Mononuclear cell (primary cell): ENCODE data around the gene TIPIN. TPM values are rescaled to one million over a fixed set of nuclear protein-coding genes. Genes with fewer than 3 reads are reported as not detected.
"Not testable (repeated sequence)": the region's sequence is repeated elsewhere in the genome, so short reads cannot be mapped to it uniquely, and the experiment has no call there.

ENCODE experiments used
- H3K27me3 ChIP-seq: 2 replicates; pipeline ENCODE4 v1.6.0; 2011; ENCODE audit warnings: low read length, control low read depth; ENCODE audit not compliant: insufficient read depth
- H3K4me1 ChIP-seq: 2 replicates; pipeline ENCODE4 v1.5.1; 2011; ENCODE audit warnings: mild to moderate bottlenecking, low read length, control low read depth; ENCODE audit not compliant: insufficient read depth
- H3K4me3 ChIP-seq: 2 replicates; pipeline ENCODE4 v1.5.1; 2011; ENCODE audit warnings: mild to moderate bottlenecking, low read length, moderate library complexity
- H3K9me3 ChIP-seq: 2 replicates; pipeline ENCODE4 v1.5.1; 2011; ENCODE audit warnings: low read depth, mild to moderate bottlenecking, control low read depth, low read length
- total RNA-seq: library from RNA; depleted of rRNA; stranded (reverse); fragments of >200 nt; gene quantifications from one replicate; pipeline ENCODE4 v1.2.3, GENCODE V29; 2012

Gene TIPIN, protein sequence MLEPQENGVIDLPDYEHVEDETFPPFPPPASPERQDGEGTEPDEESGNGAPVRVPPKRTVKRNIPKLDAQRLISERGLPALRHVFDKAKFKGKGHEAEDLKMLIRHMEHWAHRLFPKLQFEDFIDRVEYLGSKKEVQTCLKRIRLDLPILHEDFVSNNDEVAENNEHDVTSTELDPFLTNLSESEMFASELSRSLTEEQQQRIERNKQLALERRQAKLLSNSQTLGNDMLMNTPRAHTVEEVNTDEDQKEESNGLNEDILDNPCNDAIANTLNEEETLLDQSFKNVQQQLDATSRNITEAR
- 5.5 TPM for total RNA-seq

DNA sequence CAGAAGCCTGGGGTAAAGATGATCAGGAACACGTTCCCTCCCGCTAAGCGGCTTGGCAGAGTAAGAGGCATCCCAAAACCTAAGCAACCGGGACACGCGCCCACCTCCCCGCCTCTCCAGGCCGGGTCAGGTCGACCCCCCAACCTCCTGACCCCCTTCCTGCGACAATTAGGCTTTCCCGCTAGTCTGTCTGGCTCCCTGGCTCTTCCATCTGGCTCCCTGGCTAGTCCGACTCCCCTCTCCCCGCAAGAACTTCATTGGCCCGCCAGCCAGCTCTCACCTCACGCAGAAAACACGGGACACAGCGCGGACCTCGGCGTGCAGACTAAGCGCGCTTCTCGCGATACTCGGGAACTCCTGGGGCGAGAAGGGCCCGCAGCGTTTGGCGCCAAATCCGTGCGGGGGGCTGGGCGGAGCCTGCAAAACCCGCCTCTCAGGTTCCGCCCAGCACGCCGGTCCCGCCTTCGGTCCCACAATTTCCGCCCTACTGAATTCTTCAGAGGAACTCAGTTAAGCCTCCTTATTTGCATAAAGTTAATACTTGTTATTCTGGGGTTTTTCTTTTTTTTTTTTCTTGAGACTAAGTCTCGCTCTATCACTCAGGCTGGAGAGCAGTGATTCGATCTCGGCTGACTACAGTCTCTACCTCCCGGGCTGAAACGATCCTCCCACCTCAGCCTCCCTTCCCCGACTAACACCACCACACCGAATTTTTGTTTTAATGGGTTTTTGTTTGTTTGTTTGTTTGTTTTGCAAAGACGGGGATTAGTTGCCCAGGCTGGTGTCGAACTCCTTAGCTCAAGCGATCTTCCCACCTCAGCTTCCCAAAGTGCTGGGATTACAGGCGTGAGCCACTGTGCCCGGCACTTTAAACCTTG, at the start of gene TIPIN:
TSS of gene TIPIN (minus strand) at position 327 of the 878 bp plus-strand sequence. CDS start 3,738 bp downstream, outside the sequence.
- Histone ChIP-seq H3K4me3 (peak within 1 kb of the TSS; percentile 79), H3K9me3 (no peaks in the 10 kb centered on the region), H3K27me3 (no peaks in the 10 kb centered on the region), H3K4me1 (peaks cover 19% of the 10 kb centered on the region)

DNA sequence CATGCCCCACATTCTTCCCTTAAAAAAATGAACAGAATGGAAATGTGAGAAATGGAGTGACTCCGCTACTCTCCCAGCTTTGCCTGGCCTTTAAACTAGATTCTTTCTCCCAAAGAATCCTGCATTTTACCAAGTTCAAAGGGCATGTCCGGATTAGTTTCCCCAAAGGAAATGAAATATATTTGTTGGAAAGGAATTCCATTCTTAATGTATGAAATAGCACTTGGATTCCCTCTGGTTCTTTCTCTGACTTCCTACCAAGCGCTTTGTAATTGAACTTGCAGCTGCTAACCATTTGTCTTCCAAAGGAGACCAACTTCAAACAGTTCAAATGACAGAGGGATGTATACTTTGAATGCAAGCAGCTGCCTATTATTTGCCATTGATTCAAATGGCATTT, 49.1 kb upstream of the TIPIN start:
- Histone ChIP-seq H3K9me3 (no peaks in the 10 kb centered on the region), H3K27me3 (no peaks in the 10 kb centered on the region), H3K4me1 (peaks cover 68% of the 10 kb centered on the region), H3K4me3 (no peak overlapping the region)

DNA sequence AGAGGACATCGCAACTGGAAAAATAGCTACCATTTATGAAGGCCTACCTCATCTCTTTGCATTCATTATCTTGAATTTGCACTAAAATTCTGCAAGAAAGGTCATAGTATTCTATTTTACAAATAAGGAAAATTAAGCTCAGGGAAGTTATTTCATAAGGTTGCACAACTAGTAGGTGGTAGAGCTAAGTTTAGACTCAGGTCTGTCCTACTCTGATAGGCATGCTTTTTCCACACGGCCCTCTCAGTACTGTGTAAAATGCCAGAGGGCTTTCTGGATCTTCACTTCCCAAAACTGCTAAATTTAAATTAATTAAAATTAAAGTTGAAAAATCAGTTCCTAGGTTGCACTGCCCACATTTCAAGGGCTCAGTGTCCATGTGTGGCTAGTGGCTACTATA, 48.5 kb upstream of the TIPIN start:
- Histone ChIP-seq H3K4me1 (peaks cover 68% of the 10 kb centered on the region), H3K4me3 (no peak overlapping the region), H3K9me3 (no peaks in the 10 kb centered on the region), H3K27me3 (no peaks in the 10 kb centered on the region)

DNA sequence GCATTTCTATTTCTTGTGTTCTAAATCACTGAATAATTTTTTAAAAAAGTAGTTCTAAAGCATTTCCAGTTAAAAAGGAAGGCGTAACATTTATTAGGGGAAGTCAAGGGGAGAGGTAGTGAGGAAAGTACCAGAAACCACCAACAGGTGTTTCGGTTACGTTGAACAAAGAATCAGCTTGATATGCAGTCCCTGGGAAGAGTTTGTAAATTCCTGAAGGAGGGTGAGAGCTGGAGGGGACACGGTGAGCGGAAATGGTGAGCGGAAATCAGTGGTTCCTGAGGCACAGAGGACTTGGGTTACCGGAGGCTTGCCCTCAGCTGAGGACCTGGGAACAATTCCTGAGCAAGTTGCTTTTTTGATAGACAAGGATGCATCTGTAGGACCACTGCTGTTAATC, 48.0 kb upstream of the TIPIN start:
- H3K4me1 ChIP-seq: peaks cover 63% of the 10 kb centered on the region
- no peaks in the 10 kb centered on the region for H3K9me3 ChIP-seq
- H3K4me3 ChIP-seq: no peak overlapping the region

DNA sequence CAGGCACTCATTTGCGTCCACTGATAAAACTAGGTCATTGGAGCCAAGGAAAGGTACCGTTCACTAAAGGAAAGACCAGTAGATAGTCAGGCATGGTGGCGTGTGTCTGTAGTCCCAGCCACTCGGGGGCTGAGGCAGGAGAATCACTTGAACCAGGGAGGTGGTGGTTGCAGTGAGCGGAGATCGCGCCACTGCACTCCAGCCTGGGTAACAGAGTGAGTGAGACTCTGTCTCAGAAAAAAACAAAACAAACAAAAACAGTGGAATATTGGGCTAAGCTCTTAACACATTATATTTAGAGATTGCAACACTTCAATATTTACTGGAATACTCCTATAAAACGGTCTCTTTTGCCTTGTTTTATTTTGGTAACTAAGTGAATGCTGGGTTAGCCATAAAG, 47.6 kb upstream of the TIPIN start:
- Histone ChIP-seq H3K4me1 (peaks cover 59% of the 10 kb centered on the region), H3K9me3 (no peaks in the 10 kb centered on the region), H3K4me3 (no peak overlapping the region), H3K27me3 (no peaks in the 10 kb centered on the region)

More for the DNA sequence above, 48.0 kb upstream of the TIPIN start:
- no peaks in the 10 kb centered on the region for H3K27me3 ChIP-seq

DNA sequence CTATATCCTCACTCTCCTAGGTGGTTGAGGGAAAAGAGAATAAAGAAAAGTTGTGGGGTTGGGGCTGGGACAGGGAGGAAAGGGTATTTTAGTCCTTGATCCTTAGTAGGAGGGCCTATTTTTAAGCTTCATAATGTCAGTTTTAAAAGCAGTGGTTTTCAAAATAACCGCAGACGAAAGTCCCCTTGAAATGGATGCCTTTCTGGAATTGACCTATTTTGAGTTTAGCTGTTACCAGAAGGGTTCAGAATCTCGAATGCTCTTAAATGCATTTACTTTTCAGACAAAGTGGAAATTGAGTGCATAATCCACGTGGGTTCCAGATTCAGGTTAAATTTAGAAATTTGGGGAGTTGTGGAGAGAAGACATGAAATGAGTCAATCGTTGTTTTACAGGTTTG, 46.8 kb upstream of the TIPIN start:
- Histone ChIP-seq H3K27me3 (no peaks in the 10 kb centered on the region), H3K9me3 (no peaks in the 10 kb centered on the region), H3K4me1 (peaks cover 51% of the 10 kb centered on the region), H3K4me3 (no peak overlapping the region)

DNA sequence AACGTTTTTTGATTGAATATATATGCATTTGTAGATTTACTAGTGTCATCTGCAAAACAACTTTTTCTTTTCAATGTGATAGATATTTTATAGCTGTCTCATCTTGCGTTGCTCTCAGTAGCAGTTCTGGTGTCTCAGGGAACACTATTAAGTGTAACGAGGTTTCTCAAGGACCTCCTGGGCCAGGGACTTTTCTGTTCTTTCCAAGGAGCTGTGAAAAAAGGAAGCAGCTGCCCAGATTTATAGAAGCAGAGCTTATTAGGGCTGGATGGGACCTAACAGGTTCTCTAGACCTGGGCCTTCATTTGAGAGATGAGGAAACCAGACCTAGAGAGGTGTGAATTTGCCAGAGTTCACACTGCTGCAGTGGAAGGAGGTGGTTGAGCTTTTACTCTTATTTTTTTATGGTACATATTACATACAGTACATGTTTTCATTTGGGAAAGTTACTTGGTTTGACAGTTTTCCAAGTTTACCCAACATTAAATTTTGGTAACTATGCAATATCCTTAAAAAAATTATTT, 46.3 kb upstream of the TIPIN start:
- H3K27me3 ChIP-seq: no peaks in the 10 kb centered on the region
- H3K4me1 ChIP-seq: peaks cover 46% of the 10 kb centered on the region
- H3K9me3 ChIP-seq: no peaks in the 10 kb centered on the region
- H3K4me3 ChIP-seq: no peak overlapping the region

DNA sequence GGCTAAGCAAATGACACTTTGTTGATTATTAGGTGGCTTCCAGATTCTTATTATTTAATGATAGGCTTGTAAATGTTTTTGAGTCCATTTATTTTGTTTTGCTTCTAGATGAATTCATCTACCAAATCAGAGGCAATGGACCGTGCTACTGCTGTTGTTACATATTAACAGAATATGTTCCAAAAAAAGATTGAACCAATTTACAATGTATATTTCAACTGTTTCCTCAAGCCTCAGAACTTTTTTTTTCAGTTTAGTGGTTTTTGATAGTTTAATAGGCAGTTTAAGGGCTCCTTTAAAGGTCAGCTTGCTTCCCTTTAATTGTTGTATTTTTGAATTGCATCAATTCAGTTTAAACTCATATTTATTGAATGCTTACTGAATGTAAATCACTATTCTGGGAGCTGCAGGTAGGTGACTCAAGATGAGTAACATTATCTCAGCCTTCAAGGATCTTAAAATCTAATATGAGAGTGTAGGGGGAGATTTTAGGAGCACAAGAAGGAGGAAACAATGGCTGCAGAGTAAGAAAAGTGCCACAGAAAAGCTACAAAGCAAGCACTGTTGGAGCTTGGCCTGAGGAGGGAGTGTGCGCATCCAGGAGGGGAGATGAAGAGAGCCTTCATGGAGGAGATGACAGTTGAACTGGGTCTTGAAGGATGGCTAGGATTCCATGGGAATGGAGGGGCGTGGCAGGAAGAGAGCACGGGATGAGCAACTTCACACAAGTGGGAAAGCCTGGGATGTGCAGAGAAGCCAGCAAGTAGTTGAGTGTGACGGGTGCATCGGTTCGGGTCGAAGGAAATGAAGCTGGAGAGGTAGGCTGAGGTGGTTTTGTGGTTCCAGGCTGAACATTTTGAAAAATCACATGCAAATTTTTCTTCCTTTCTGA, 44.9 kb upstream of the TIPIN start:
- peaks cover 46% of the 10 kb centered on the region for H3K4me1 ChIP-seq
- no peaks in the 10 kb centered on the region for H3K9me3 ChIP-seq
- no peak overlapping the region for H3K4me3 ChIP-seq
- no peaks in the 10 kb centered on the region for H3K27me3 ChIP-seq

DNA sequence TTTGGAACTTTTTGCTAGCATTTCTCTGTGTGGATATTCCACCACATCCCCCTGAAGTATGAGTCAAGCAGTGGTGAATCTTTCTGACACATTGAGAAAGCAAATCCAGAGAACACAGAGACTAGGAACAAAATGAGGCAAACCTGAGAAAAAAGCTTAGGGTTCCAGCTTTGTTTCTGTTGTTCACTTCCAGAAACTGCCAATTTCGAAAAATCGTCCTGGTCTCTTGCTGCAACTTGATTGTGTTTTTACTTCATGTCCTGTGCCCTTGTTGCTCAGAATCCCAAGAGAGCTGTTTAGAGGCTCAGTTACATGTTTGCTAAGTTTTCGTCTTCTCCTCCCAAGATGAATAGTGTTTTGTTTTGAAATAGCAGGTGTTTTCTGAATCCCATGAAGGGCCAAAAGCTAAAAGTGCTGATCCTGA, 43.9 kb upstream of the TIPIN start:
- Histone ChIP-seq H3K27me3 (no peaks in the 10 kb centered on the region), H3K9me3 (no peaks in the 10 kb centered on the region), H3K4me3 (no peak overlapping the region), H3K4me1 (peaks cover 45% of the 10 kb centered on the region)

DNA sequence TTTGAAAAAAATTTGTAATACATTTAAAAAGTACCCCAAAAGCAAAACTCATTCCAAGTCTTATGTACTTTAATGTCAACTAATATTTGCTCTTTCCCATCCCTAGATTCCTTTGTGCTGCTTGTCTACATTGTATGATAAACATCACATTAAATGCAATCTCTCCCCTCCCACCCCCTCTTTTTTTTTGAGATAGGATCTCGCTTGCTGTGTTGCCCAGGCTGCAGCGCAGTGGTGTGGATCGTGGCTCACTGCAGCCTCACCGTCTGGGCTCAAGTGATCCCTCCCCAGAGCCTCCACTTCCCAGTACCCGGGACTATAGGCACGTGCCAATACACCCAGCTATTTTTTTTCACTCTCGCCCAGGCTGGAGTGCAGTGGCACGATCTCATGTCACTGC, 42.8 kb upstream of the TIPIN start:
- H3K9me3 ChIP-seq: no peaks in the 10 kb centered on the region
- H3K4me3 ChIP-seq: no peak overlapping the region
- H3K27me3 ChIP-seq: no peaks in the 10 kb centered on the region
- H3K4me1 ChIP-seq: peaks cover 43% of the 10 kb centered on the region

DNA sequence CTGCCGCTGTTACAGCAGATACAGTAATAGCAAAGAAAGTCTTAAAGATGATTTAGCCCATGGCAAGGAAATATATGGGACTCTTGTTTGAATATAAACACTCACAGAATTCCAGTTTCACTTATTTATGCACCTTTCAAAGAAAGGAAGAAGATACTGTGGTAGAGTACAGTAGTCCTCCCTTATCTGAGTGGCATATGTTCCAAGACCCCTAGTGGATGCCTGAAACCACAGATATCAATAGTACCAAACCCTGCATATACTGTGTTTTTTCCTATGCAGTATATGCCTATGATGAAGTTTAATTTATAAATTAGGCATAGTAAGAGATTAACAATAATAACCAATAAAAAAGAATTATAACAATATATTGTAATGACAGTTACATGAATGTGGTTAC, 38.4 kb upstream of the TIPIN start:
- Histone ChIP-seq H3K4me1 (peaks cover 54% of the 10 kb centered on the region), H3K4me3 (no peak overlapping the region), H3K9me3 (no peaks in the 10 kb centered on the region), H3K27me3 (no peaks in the 10 kb centered on the region)

DNA sequence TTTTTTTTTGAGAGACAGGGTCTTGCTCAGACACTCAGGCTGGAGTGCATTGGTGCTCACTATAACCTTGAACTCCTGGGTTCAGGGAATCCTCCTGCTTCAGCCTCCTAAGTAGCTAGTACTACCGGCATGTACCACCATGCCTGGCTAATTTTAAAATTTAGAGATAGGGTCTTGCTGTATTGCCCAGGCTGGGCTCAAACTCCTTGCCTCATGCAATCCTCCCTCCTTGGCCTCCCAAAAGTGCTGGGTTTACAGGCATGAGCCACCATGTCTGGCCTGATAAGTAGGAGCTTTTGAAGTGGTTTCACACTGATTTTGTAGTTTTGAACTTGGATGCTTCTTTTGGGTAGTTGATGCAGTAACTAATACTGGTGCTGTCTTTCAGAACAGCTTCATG, 38.0 kb upstream of the TIPIN start:
- Histone ChIP-seq H3K4me1 (peaks cover 58% of the 10 kb centered on the region), H3K9me3 (no peaks in the 10 kb centered on the region)

DNA sequence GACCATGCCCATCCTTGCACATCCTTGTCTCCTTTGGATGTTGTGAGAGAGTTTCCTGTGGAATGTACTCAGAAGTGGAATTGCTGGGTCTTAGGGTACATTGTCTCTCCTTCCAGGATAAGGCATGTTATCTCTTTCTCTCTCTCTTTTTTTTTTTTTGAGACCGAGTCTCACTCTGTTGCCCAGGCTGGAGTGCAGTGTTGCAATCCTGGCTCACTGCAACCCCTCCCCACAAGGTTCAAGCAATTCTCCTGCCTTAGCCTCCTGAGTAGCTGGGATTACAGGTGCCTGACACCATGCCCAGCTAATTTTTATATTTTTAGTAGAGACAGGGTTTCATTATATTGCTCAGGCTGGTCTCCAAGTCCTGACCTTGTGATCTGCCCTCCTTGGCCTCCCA, 36.6 kb upstream of the TIPIN start:
- not testable (repeated sequence) for H3K27me3 ChIP-seq, H3K9me3 ChIP-seq, H3K4me3 ChIP-seq
- H3K4me1 ChIP-seq: peaks cover 73% of the 10 kb centered on the region

More for the DNA sequence above, 38.0 kb upstream of the TIPIN start:
- no peak overlapping the region for H3K4me3 ChIP-seq
- no peaks in the 10 kb centered on the region for H3K27me3 ChIP-seq

DNA sequence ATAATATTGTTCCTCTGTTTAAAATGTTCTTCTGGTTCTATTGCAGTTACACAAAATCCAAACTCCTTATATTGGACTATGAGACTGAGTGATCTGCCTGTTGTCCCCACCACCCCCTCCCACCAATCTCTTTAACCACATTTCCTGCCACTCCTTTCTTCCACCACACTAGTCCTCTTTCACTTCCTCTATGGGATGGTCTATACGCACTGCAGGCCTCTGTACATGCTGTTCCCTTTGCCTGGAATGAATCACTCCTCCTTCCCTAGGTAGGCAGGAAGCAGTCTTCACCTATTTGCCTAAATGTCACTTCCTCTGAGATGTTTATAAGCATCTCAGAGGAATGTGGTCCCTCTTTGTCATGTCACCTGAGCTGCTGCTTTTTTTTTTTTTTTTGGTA, 34.2 kb upstream of the TIPIN start:
- Histone ChIP-seq H3K4me1 (peaks cover 85% of the 10 kb centered on the region), H3K4me3 (no peak overlapping the region), H3K27me3 (no peaks in the 10 kb centered on the region), H3K9me3 (no peaks in the 10 kb centered on the region)
